ENCODE data around the gene INHBA. TPM values are rescaled to one million over a fixed set of nuclear protein-coding genes. Genes with fewer than 3 reads are reported as not detected.

INHBA gene
- not detected for total RNA-seq

DNA sequence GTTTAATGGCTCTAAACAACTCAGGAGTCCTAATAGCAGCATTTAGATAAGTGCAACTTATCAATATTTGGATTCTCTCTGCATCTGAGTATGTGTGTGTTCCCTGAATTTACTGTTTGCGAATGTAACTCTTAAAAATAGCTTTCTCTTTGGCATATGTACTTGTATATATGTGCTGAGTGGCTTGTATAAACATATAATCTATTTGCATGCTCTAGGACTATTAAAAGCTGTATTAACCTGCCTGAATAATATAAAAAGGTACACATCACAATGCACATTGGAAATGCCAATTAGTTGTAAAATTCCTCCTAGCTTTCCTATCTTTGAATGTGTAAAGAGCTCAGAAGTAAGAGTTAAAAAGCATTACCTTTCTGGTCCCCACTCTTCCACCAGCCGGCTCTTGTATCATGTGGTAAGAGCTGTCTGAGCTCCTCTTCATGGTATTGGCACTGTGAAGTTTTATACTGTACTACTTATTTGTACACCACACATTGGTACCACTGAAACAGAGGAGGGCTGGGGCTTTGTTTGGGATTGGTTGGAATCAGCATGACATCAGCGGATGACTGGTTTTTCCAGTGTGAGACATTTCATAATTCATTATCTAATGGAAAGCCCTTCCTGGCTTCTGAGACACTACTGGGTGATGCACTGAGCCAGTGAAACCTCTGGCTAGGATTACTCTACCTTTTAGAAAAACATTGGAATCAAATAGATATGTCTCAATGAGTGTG lies at the start of gene INHBA:
INHBA (minus strand) TSS at position 456 of the 737 bp plus-strand sequence. CDS start 2,716 bp downstream, outside the sequence.
- CTCF ChIA-PET: interaction anchor here (1.0 kb wide), 1 partner anchor 238 kb away, joined by 3 read pairs; no protein-coding TSS in a partner anchor
- DNase-seq: no peak
- H3K4me3 Mint-ChIP-seq: no peak within 1 kb of the TSS
- POLR2A ChIA-PET: no interaction called here
- H3K27me3 Mint-ChIP-seq (ENCODE audit: low read depth): peaks cover 61% of the 10 kb centered on the region
- H3K4me1 Mint-ChIP-seq (ENCODE audit: low read depth): peaks cover 17% of the 10 kb centered on the region
- ATAC-seq: no peak
- no peaks in the 10 kb centered on the region for H3K36me3 Mint-ChIP-seq (ENCODE audit: low read depth)
- H3K27ac Mint-ChIP-seq: no peak within 1 kb of the TSS
- no peaks in the 10 kb centered on the region for H3K9me3 Mint-ChIP-seq (ENCODE audit: insufficient read depth)

- Mint-ChIP-seq H3K4me3 (no peak overlapping the region), H3K27ac (no peak overlapping the region), H3K9me3 (ENCODE audit: insufficient read depth) (peaks cover 18% of the 10 kb centered on the region), H3K36me3 (ENCODE audit: low read depth) (no peaks in the 10 kb centered on the region), H3K27me3 (ENCODE audit: low read depth) (peaks cover 5% of the 10 kb centered on the region), H3K4me1 (ENCODE audit: low read depth) (no peaks in the 10 kb centered on the region)
- DNase-seq: no peak
- no peak for ATAC-seq
- ChIA-PET CTCF (no interaction called here), POLR2A (no interaction called here)
These were observed 49.7 kb upstream of the INHBA start for GRCh38 chr7:41752615-41753014.

- Mint-ChIP-seq H3K36me3 (ENCODE audit: low read depth) (no peaks in the 10 kb centered on the region), H3K4me1 (ENCODE audit: low read depth) (no peaks in the 10 kb centered on the region), H3K27me3 (ENCODE audit: low read depth) (peaks cover 5% of the 10 kb centered on the region), H3K9me3 (ENCODE audit: insufficient read depth) (peaks cover 14% of the 10 kb centered on the region), H3K4me3 (no peak overlapping the region), H3K27ac (no peak overlapping the region)
- DNase-seq: no peak
- POLR2A ChIA-PET: no interaction called here
- no peak for ATAC-seq
- CTCF ChIA-PET: no interaction called here
These were observed 48.0 kb upstream of the INHBA start for GRCh38 chr7:41750661-41751540.

- CTCF ChIA-PET: no interaction called here
These were observed 45.1 kb upstream of the INHBA start for GRCh38 chr7:41747961-41748360.

DNA sequence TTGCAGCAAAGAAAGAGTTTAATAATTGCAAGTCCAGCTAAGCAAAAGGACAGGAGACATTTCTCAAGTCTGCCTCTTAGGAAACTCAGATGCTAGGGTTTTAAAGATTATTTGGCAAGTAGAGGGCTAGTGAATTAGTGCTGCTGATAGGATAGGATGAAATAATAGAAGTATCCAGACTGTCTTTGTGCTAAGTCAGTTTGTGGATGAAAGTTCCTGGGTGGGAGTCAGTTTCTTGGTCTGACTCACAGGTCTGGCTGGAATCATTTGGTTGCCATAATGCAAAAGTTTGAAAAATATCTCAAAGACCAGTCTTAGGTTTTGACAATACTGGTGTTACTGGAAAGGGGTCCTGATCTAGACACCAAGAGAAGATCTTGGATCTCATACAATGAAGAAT lies 42.6 kb upstream of the INHBA start:
- H3K4me1 Mint-ChIP-seq (ENCODE audit: low read depth): no peaks in the 10 kb centered on the region
- H3K27me3 Mint-ChIP-seq (ENCODE audit: low read depth): peaks cover 7% of the 10 kb centered on the region
- H3K27ac Mint-ChIP-seq: no peak overlapping the region
- ChIA-PET CTCF (no interaction called here), POLR2A (no interaction called here)
- no peaks in the 10 kb centered on the region for H3K36me3 Mint-ChIP-seq (ENCODE audit: low read depth)
- no peak for ATAC-seq
- no peak overlapping the region for H3K4me3 Mint-ChIP-seq
- peaks cover 8% of the 10 kb centered on the region for H3K9me3 Mint-ChIP-seq (ENCODE audit: insufficient read depth)
- no peak for DNase-seq

More at GRCh38 chr7:41747961-41748360, 45.1 kb upstream of the INHBA start:
- peaks cover 7% of the 10 kb centered on the region for H3K27me3 Mint-ChIP-seq (ENCODE audit: low read depth)
- no peak for DNase-seq
- H3K4me1 Mint-ChIP-seq (ENCODE audit: low read depth): no peaks in the 10 kb centered on the region
- H3K27ac Mint-ChIP-seq: no peak overlapping the region
- H3K4me3 Mint-ChIP-seq: no peak overlapping the region
- H3K36me3 Mint-ChIP-seq (ENCODE audit: low read depth): no peaks in the 10 kb centered on the region
- no peak for ATAC-seq
- H3K9me3 Mint-ChIP-seq (ENCODE audit: insufficient read depth): peaks cover 8% of the 10 kb centered on the region
- POLR2A ChIA-PET: no interaction called here

DNA sequence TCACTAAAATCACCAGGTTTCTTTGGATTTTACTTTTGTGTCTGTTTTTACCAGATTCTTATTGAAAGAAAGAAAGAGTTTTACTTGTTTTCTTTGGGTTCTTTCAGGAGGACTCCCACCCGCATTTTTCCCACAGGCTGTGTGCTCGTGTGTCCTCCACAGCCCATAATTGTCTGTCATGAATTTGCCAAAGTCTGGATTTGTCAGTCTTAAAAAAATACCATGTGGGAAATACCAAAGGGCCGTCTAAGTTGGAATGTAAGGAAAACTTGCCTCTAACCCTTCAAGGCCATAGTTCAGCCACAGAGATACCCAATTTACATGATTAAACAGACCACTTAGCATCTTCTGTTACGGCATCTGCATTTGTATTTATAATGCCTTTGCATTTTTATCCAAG lies 41.3 kb upstream of the INHBA start:
- Mint-ChIP-seq H3K27me3 (ENCODE audit: low read depth) (peaks cover 7% of the 10 kb centered on the region), H3K36me3 (ENCODE audit: low read depth) (no peaks in the 10 kb centered on the region), H3K27ac (no peak overlapping the region), H3K4me3 (no peak overlapping the region), H3K9me3 (ENCODE audit: insufficient read depth) (peaks cover 7% of the 10 kb centered on the region), H3K4me1 (ENCODE audit: low read depth) (no peaks in the 10 kb centered on the region)
- ChIA-PET CTCF (no interaction called here), POLR2A (no interaction called here)
- DNase-seq (no peak), ATAC-seq (no peak)

DNA sequence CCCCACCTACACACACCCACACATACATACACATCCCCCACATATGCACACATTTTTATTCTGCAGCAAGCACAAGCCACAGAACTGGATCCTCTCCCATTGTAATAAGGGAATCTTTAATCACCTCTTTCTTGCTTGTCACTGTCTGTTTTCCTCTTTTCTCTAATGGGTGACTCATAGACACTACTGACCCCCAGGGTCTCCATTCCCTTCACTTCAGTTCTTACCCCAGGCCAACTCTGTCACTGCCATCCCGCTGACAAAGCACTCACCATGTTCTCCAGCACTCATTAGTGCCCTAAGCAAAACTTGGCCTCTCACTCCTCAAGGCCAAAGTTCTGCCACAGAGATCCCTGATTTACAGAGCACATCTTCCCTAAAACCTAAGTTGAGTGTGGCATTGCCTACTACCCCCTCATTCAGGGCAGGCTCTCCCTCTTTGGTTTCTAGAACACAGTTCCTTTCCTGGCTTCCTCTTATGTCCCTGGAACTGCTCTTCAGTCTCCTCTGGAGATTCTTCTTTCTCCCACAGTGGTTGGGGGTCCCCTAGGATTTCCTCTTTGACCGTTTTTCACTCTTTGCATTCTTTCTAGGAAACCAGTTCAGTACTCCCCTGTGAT lies 39.6 kb upstream of the INHBA start:
- no peaks in the 10 kb centered on the region for H3K4me1 Mint-ChIP-seq (ENCODE audit: low read depth)
- ChIA-PET CTCF (no interaction called here), POLR2A (no interaction called here)
- ATAC-seq (no peak), DNase-seq (no peak)
- peaks cover 5% of the 10 kb centered on the region for H3K27me3 Mint-ChIP-seq (ENCODE audit: low read depth)
- H3K36me3 Mint-ChIP-seq (ENCODE audit: low read depth): no peaks in the 10 kb centered on the region
- no peaks in the 10 kb centered on the region for H3K9me3 Mint-ChIP-seq (ENCODE audit: insufficient read depth)
- H3K4me3 Mint-ChIP-seq: no peak overlapping the region
- no peak overlapping the region for H3K27ac Mint-ChIP-seq

DNA sequence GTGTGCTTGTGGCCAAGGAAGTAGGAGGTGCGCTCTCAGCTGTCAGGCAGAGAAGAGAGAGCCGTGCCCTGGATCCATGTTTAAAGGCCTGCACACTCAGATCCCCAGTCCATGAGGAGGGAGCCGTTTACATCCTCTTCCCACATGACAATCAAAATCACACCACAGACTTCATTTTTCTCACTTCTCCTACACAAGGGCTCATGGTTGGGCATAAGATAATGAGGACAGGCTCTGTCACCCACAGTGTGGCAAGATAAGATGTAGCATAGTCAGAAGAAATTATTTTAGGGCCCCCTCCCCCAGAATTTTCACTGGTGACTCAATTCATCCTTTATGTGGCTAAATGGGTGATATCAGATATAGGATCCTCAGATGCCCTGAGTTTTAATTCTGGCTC lies 35.9 kb upstream of the INHBA start:
- CTCF ChIA-PET: no interaction called here
- no peak for ATAC-seq
- no peak for DNase-seq
- POLR2A ChIA-PET: no interaction called here
- Mint-ChIP-seq H3K27ac (no peak overlapping the region), H3K9me3 (ENCODE audit: insufficient read depth) (no peaks in the 10 kb centered on the region), H3K4me3 (no peak overlapping the region), H3K36me3 (ENCODE audit: low read depth) (no peaks in the 10 kb centered on the region), H3K27me3 (ENCODE audit: low read depth) (peaks cover 15% of the 10 kb centered on the region), H3K4me1 (ENCODE audit: low read depth) (no peaks in the 10 kb centered on the region)

GRCh38 chr7:41738336-41738735 lies 35.4 kb upstream of the INHBA start:
- DNase-seq (no peak), ATAC-seq (no peak)
- H3K36me3 Mint-ChIP-seq (ENCODE audit: low read depth): no peaks in the 10 kb centered on the region
- H3K27ac Mint-ChIP-seq: no peak overlapping the region
- H3K27me3 Mint-ChIP-seq (ENCODE audit: low read depth): peaks cover 18% of the 10 kb centered on the region
- ChIA-PET POLR2A (no interaction called here), CTCF (no interaction called here)
- H3K4me1 Mint-ChIP-seq (ENCODE audit: low read depth): no peaks in the 10 kb centered on the region
- H3K4me3 Mint-ChIP-seq: no peak overlapping the region
- no peaks in the 10 kb centered on the region for H3K9me3 Mint-ChIP-seq (ENCODE audit: insufficient read depth)

GRCh38 chr7:41735206-41735605 lies 32.3 kb upstream of the INHBA start:
- no peak overlapping the region for H3K27ac Mint-ChIP-seq
- DNase-seq (no peak), ATAC-seq (no peak)
- H3K27me3 Mint-ChIP-seq (ENCODE audit: low read depth): peaks cover 22% of the 10 kb centered on the region
- no peaks in the 10 kb centered on the region for H3K9me3 Mint-ChIP-seq (ENCODE audit: insufficient read depth)
- no peaks in the 10 kb centered on the region for H3K36me3 Mint-ChIP-seq (ENCODE audit: low read depth)
- ChIA-PET POLR2A (no interaction called here), CTCF (no interaction called here)
- peaks cover 8% of the 10 kb centered on the region for H3K4me1 Mint-ChIP-seq (ENCODE audit: low read depth)
- H3K4me3 Mint-ChIP-seq: no peak overlapping the region

- no peaks in the 10 kb centered on the region for H3K9me3 Mint-ChIP-seq (ENCODE audit: insufficient read depth)
- ChIA-PET POLR2A (no interaction called here), CTCF (interaction anchor here (1.5 kb wide), 1 partner anchor 730 kb away, joined by 3 read pairs; no protein-coding TSS in a partner anchor)
- no peaks in the 10 kb centered on the region for H3K36me3 Mint-ChIP-seq (ENCODE audit: low read depth)
- H3K27me3 Mint-ChIP-seq (ENCODE audit: low read depth): peaks cover 19% of the 10 kb centered on the region
- H3K4me1 Mint-ChIP-seq (ENCODE audit: low read depth): peaks cover 8% of the 10 kb centered on the region
- H3K27ac Mint-ChIP-seq: no peak overlapping the region
- no peak overlapping the region for H3K4me3 Mint-ChIP-seq
- no peak for DNase-seq
- ATAC-seq: no peak
These were observed 30.0 kb upstream of the INHBA start for GRCh38 chr7:41732843-41733306.

DNA sequence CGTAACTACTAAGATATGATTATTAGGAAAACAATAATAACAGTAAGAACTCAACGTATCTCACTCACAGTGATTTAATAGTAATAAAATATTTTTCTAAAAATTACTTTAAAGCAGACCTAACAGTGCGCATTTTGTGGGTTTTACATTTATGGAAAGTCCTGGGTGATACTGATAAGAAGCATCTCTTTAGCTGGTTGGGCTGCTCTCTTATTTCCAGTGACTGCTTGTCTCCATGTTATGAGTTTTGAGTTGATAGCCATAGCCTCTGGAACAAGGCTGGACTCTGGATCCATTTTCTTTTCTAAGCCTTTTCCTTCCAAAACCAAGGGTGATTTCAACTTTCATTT lies 29.5 kb upstream of the INHBA start:
- no peak overlapping the region for H3K4me3 Mint-ChIP-seq
- no peak for ATAC-seq
- CTCF ChIA-PET: interaction anchor here (1.5 kb wide), 1 partner anchor 729 kb away, joined by 3 read pairs; no protein-coding TSS in a partner anchor

More for the DNA sequence above, 29.5 kb upstream of the INHBA start:
- no peaks in the 10 kb centered on the region for H3K36me3 Mint-ChIP-seq (ENCODE audit: low read depth)
- H3K27ac Mint-ChIP-seq: no peak overlapping the region
- H3K27me3 Mint-ChIP-seq (ENCODE audit: low read depth): peaks cover 18% of the 10 kb centered on the region
- H3K9me3 Mint-ChIP-seq (ENCODE audit: insufficient read depth): no peaks in the 10 kb centered on the region
- no peak for DNase-seq
- POLR2A ChIA-PET: no interaction called here
- peaks cover 8% of the 10 kb centered on the region for H3K4me1 Mint-ChIP-seq (ENCODE audit: low read depth)
